HG03439 (cell line): ENCODE measurements around the gene MDP1.
"Not testable (repeated sequence)": the region's sequence is repeated elsewhere in the genome, so short reads cannot be mapped to it uniquely, and the experiment has no call there.

ENCODE experiments used
- ATAC-seq: cut with Tn5 transposase; IDR thresholded peaks from one replicate; pipeline ENCODE4 v1.9.1; 2021; ENCODE audit warnings: mild to moderate bottlenecking, moderate library complexity; ENCODE audit not compliant: unreplicated experiment

Gene MDP1

DNA sequence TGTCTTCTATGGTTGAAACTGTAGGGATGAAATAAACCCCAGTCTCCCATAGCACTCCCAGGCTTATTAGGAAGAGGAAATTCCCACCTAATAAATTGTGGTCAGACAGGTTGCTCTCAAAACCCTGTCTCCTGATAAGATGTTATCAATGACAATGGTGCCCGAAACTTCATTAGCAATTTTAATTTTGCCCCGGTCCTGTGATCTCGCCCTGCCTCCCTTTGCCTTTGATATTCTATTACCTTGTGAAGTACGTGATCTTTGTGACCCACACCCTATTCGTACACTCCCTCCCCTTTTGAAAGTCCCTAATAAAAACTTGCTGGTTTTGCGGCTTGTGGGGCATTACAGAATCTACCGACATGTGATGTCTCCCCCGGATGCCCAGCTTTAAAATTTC lies 13.3 kb downstream of the MDP1 start:
- not testable (repeated sequence) for ATAC-seq

DNA sequence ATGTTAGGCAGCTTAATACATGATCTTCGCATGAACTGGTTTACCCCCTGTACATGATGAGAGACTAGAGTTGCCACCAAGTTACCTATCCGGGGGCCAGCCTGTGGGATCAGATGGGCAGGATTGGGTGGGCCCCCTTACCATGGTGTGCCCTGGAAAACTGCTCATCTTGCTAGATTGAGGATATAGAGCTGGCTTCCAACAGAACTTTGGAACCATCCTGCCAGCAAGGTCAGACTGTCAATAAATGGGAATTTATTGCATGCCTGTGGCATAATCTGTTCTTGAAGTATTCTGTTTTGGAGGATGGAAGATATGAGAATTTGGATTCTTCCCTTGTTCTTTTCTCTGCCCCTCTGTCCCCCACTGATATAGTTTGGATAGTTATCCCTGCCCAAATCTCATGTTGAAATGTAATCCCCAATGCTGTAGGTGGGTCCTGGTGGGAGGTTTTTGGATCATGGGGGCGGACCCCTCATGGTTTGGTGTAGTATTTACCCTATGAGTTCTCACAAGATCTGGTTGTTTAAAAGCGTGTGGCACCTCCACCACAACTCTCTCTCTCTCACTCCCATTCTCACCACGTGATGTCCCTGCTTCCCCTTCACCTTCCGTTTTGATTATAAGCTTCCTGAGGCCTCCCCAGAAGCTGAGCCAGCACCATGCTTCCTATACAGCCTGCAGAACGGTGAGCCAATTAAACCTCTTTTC lies 16.9 kb downstream of the MDP1 start:
- no peak for ATAC-seq

DNA sequence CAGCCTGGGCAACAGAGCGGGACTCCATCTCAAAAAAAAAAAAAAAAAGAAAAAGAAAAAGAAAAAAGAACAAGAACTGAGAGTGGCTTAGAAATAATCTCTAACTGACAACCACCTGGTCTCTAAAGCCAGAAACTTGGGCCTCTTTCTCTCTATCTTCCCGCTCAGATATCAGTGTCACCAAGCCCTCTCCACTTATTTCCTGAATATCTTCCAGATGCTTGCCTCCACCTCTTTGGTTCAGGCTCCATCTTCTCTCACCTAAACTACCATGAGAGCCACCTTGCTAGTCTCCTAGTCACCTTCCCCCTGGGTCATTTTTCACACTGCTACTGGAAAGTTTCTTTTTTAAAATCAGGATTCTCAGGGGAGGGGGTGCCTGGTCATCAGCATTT lies 18.8 kb downstream of the MDP1 start:
- no peak for ATAC-seq

DNA sequence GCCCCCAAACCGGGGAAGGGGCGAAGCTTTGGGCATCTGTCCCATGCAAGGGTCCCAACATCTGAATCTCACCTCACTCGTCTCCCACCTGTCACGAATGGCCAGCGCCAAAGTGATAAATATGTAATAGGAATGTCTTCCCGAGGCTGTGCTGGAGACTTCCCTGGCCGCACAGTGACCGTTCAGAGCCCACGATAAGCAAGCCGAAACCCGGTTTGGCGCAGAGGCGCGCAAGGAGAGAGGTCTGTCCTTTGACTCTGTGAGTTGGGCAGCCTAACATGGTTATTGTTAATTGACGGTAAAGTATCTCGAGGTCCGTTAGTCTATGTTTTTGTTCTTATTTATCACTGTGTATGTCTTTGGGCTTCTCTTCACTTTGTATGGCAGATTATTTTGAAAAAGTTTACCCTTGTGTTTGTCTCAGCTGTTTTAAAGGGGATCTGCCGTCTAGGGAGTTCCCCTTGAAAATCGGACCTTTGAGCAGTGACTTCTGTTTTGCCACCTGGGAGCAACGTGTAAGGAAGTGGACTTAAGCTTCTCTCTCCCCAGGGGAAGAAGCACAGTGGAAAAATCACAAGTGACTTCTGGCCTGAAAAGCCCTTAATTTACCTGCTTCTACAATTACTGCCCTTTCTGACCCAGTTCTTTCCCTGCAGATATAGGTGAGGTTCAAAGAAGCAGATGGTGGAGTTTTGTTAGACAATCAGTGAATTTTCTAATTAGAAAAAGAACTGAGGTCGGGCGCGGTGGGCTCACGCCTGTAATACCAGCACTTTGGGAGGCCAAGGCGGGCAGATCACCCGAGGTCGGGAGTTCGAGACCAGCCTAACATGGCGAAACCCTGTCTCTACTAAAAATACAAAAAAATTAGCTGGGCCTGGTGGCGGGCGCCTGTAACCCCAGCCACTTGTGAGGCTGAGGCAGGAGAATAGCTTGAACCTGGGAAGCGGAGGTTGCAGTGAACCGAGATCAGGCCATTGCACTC lies 19.5 kb downstream of the MDP1 start:
- ATAC-seq, result peak; percentile 25

DNA sequence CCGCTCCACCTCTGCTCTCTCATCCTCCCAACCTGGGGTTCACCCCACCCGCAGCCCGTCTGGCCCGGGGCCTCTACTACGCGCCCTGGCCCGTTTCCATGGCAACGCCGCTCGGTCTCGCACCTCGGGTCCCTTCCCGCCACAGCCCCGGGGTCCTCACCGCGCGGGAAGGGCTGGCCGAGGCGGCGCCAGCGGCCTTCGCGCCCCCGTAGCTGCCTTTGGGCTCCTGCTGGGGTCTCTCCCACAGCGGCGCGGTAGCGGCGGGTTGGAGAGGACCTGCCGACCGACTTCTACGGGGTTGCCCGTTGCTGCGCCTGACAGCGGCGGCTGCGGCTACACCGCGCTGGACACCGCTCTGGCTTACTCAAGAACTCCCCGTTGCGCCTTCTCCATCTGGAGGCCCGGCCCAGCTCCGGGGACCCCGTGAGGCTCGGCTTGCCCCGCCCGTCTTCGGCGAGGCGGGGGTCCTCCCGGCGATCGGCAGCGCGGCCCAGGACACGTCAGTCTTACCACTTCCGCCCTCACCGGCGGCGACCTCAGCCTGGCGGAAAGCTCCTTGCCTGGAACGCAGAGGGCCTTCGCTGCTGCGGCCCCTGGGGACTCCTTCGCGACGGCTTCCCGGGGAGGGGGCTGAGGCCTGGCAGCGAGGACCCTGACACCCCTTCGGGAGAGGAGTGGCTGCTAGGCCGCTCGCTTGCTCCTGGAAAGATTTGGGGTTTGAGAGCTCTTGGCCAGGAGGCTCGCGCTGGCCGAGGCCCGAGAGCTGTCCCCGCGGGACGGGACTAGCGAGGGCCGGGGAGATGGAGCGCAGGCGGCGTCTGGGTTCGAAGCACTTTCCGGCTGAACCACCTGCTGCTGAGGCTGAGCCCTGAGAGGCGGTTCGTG lies 20.4 kb downstream of the MDP1 start, which contains the start of gene TM9SF1:
Gene TM9SF1, minus strand, starts transcription at position 256 of the 885 bp plus-strand sequence. CDS start 422 bp downstream, outside the sequence.
- peak; percentile 82 for ATAC-seq

DNA sequence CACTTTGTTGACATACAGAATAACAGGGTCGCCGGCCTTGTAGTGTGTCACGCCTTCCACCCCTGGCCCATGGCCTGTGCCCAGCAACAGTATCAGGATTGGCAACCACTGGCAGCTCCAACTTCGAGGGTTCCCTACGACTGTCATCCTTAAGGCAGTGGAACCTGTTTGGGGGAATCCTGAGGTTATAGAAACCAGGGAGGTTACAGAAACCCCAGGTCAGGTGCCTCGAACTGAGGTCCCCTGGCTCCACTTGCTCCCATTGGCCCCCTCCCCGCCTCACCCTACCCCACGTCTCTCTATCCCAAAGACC lies 21.0 kb downstream of the MDP1 start:
- no peak for ATAC-seq

DNA sequence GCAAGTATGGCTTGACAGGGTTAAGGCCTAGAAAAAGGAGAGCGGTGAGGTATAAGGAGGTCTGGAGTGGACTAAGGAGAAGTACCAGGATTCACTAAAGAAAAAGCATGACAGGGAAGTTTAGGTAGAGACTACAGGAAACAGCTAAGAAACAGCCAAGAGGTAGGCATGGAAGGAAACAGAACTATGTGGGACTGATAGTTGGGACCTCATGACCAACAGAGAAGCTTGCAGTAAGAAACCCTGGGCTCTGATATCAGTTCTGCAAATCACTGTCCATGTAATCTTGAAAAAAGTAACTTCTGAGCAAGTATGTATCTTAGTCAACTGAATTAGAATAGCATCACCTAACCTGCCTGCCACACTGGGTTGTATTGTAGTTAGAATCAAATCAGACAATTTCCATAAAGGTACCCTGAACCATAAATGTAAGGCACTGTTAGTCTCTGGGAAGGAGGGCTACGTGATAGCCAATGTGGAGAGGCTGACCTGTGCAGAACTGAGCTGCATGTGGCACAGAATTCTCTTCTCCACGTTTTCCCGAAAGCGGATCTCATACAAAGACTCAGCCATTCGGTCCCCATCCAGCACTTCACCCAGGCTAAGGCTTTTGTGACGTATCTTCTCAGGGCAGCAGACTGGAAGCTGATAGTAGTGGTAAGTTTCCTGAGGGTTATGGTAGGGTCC lies 21.5 kb downstream of the MDP1 start:
- ATAC-seq, result no peak

DNA sequence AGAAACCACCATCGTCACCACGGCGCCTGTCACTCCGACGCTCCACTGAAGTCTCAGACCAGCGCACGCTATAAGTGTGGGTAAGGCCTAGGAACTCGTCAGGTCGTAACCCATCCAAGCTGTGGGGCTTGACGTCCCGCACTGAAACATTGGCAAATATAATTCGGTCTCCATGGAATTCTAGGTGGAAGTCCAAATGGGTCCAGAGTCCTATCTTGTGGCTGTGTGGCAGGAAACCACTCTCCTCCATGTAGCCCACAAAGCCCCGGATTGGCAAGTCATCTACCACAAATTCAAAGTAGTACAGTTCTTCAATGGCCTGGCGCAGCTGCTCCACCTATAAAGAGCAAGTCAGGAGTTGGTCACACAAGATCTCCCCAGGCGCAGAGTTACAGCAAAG lies 22.9 kb downstream of the MDP1 start:
- no peak for ATAC-seq

DNA sequence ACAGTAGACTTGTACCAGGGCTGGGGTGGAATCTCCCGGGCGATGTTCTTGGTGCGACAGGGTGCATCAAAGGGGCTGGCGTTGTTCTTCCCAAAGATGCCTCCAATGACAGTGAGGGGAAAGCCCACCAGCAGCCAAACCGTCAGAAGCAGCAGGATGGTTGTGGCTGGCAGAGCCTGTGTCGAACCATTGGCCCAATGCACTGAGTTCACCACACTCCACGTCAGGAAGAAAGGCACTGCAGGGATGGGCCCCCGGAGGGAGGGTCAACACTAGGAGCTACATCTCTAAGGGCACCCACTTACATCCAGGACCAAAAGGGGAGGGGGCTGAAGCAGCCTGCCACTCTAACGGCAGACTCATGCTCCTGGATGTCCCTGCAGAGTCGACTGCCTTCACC lies 25.4 kb downstream of the MDP1 start:
- no peak for ATAC-seq

DNA sequence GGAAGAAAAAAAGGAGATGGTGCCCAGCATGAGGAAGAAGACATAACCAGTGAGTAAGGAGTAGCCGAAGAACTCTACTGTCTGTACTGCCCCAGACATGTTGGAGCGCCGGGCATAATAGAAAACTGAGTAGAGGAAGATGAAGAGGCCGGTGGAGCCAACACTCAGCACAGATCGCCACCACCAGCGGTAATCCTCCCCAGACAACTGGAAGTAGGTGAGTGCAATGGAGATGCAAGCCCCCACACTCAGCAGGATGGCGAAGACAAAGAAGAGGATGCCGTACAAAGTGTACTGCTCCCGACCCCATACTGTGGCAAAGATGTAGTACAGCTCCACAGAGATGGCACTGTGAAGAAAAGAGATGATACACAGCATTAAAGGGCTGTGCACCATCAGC lies 26.4 kb downstream of the MDP1 start:
- no peak for ATAC-seq

DNA sequence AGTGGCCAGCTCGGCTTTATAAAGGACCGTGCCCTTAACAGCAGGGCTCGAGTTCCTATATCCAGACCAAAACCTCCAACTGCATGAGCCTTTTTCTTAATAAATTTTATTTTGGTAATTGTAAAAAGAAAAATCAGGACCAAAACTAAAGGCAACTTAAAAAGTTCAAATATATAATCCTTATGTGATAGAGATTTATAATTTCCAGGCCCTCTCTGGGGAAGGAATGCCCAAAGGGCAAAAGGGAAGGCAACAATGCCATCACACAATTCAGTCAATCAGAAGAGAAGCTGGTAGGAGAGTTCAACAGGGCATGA lies 26.8 kb downstream of the MDP1 start:
- no peak for ATAC-seq

DNA sequence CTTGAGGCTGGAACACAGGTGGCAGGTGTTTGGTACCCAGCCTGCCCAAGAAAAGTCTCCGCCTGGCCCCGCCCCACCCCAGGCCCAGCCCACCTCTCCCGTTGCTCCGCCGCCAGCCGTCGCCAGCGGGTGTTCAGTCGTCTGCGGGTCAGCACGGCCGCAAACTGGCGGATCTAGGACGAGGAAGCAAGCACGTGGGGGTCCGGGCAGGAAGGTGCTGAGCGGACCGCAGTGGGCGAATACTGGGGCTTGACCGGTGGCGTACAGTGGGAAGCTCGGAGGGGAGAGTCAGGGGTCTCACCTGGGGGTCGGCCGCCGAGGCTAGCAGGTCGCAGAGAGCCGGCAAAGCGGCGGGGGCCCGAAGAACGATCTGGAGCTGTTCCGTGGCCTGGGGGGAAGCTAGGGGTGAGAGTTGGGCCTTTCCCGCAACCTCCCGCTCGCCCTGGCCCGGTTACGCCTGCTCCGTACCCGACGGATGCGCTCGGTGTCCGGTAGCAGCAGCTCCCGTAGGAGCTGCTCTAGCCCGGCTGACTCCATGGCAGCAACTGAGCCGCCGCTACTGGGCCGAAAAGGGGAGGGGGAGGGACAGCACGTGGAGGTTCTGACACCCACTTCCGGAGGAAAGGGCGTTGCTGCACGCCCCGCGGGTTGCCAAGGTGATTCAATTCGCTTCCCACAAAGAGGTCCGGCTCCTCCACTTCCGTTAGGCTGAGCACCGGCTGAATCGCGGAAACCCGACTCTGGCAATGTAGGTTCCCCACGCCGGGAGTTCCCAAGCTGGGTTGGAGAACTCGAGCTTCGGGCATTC lies 27.4 kb downstream of the MDP1 start, which contains the start of gene IPO4:
Gene IPO4, minus strand, starts transcription at position 566 of the 808 bp plus-strand sequence. Its CDS starts 29 bp downstream, at position 537.
- ATAC-seq, result peak; percentile 63

DNA sequence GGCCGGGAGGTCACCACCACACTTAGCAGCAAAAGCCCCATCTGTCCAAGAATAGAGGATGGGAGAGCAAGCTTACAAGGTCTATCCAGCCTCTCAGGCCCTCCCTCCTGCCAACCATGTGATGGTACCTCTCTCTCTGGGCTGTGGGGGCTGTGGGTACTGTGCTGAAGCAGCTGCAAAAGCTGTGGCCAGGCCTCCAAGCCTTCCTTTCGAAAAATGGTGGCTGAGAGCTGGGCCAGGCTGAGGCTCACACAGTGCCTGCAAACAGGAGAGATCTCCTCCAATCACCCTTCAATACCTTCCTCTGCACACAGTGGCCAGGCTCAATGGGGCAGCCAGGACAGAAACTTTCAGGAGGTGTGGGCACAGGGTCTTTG lies 28.3 kb downstream of the MDP1 start:
- ATAC-seq, result no peak

DNA sequence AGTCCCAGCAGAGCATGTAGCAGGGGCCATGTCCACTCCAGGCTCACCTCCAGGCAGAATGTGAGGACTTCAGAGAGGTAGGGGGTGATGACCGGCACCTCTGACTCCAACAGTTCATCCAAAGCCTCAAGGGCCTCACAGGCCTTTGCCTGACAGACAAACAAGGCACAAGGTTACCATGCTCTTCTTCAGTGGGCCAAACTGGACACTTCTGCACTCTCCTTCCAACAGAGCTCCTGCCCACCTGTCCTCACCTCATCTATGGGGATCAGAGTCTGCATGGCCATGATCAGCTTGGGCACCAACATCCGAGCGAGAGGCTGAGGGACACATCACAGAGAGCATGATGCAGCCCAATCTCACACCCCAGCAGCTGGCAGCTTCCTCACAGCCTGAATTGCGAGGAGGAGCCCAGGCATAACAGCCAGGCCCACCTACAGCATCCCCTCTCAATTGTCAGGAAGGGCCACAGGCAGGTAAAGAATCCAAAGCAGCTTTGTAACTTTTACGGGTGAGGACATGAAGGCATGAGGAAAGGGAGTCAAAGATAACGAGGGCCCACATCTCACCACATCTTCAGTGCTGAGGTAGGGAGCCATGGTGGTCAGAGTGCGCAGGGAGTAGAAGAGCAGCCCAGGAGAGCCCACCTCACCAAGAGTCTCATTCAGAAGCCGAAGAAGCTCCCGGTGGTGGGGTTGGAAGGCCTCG lies 28.9 kb downstream of the MDP1 start:
- no peak for ATAC-seq

DNA sequence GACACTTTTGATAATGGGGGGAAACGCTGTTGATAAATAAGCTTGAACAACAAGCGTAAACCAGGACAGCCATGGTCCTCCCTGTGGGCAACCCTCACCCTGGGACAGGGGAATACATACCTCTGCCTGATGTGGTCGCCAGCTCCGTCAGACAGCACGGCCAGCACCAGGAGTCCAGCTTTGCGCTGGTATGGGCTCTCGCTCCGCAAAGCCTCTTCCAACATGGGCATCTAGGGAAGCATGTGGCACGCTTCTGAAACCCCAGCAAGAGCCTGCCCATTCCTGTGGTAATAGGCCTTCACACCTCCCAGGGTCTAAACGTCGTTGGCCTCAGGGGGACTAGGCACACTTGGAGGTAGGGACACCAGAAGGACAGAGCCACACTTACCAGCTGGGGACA lies 30.1 kb downstream of the MDP1 start:
- no peak for ATAC-seq

DNA sequence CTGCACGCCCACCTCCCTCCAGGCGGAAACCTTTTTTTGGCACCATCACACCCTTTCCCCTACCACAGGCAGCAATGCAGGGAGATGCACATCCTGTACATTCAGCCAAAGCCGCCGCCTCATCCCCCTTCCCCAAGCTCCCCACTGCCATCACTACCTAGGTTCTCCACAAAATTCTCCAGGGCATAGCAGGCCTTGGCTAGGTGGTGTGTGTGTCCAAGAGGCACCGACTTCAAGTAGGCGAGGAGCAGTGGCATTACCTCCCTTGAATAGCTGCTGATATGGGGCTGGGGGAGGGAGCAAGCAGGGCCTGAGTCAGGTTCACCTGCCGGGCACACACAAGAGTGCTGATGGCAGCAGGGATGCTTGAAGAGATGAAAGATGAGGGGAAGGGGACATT lies 30.8 kb downstream of the MDP1 start:
- ATAC-seq, result no peak

DNA sequence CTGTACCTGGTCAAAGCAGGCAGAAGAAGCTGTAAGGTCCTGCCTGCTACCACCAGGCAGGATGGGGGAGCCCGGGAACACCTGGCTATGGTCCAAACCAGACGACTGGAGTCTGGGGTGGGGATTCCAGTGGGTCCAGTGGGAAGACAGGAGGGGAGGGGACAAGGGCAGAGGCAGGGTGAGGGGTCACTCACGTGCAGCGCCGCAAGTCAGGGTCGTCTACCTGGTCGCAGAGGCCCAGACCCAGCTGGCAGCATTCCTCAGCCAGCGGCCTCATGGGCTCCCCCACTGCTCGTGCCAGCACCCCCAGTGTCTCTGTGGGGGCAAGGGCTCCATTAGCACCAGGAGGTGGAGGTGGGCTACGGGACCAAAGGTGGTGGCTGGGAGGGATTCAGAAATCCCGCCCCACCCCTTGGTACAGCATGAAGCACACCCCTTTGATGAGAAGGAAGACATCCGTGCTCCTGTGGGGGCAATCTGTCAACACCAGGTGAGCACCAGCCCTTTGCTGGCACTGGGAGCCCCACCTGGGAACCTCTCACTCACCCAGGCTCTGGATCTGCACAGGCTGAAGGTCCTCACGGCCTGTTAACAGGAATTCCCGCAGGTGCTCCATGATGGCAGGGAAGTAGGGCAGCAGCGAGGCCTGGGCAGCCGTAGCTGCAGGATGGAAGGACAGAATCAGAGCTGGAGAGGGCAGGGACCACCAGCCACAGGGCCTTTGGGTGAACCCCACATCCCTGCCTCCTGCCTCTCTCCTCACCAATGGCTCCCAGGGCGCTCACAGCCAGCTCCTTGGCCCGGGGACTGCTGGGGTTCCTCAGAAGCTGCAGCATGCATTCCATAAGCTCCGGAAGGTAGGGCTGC lies 31.5 kb downstream of the MDP1 start:
- ATAC-seq, result no peak

DNA sequence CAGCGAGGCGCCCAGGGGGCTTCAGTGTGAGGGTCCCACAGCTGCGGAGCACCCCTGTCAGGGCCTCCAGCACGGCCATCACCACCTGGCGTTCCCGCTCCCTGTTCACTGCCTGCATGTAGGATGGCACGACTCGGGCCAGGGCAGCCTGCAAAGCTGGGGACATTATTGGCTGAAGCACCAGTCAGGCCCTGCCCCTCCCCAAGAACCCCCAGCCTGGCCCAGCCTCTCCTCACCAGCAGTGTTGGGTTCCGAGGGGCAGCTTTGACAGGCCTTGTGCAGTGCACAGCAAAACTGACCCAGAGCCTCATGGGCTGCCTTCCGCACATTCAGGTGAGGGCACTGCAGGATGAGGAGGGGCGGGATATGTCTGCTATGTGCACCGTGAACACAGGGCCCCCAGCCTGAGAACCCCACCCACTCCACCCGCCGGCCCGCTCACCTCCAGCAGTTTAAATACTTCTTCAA lies 32.8 kb downstream of the MDP1 start:
- no peak for ATAC-seq
